SK-N-DZ (cell line): Measurements from ENCODE around the gene GPR162.
"Not testable (repeated sequence)": the region's sequence is repeated elsewhere in the genome, so short reads cannot be mapped to it uniquely, and the experiment has no call there.

Source experiments
- DNase-seq: peaks from one replicate; pipeline ENCODE4 v3.0.0-alpha.2; 2015; ENCODE audit warnings: low spot score

Gene GPR162

GRCh38 chr12:6873094-6874014 lies 51.7 kb downstream of the GPR162 start, which contains the start of gene SPSB2:
Gene SPSB2, minus strand, starts transcription at chr12:6873303. Its CDS starts 402 bp downstream, at chr12:6872901.
- DNase-seq: peak; percentile 99

GRCh38 chr12:6874015-6874368 lies 52.4 kb downstream of the GPR162 start:
- not testable (repeated sequence) for DNase-seq
